Frontal cortex (tissue), 4 donors: ENCODE data around the gene DGCR8. TPM values are rescaled to one million over a fixed set of nuclear protein-coding genes. Genes with fewer than 3 reads are reported as not detected.

ENCODE experiments used
- DNase-seq, 2 donors: peaks; one replicate each; pipeline ENCODE4 v3.0.0; 2012; ENCODE audit warnings: low spot score in 2 of 2
- FAIRE-seq: peaks from 2 replicates; lab custom pipeline; 2012; peaks lifted over from hg19 to GRCh38; lab: Jason Lieb, UNC
- total RNA-seq: library from RNA; depleted of rRNA; stranded (reverse); fragments of >200 nt; gene quantifications from one replicate; pipeline ENCODE4 v1.2.3, GENCODE V29; 2014
- donor health status: control.
- donor health status: control.
- donor health status: control.

Gene DGCR8
- total RNA-seq, 1 donor from 2014 or later: 42.8 TPM

DNA sequence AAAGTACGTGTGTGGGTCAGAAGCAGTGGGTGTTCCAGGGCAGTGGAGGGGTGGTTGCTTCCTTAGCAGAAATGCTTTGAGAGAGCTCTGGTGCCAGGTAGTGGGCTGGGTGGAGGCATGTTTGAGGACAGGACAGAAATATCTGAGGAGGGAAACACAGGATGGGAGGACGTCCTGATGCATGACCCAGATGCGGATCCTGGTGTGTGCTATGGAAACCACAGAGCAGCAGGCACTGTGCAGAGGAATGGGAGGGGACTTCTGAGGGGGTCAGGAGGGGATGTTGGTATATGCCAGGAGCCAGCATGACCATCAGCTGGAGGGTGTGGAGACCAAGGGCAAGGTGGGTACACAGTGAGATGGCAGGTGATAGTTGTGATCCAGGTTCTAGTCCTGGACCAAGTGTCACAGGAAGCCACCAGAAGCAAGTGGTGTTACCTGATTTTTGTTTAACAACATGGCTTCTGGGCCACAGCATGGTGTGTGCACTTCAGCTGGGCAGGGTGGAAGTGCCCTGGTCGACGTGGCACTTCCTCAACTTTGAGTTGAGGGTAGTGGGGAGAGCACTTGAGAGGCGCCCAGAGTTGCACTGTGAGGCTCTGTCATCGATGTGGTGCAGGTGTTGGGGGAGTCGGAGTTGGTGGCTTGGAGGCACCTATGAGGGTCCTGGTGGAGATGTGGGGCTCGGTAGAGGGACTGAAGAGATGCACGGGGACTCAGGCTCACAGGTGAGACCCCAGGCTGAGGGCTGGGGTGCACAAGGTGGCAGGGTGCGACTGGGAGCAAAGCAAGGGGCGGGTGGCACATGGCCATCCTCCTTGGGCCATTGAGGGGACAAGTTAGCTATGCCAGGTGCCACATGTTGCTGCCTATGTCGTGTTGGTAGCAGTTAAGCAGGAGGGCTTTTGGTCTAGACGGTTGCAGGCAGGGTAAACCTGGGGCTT is 7.5 kb downstream of the DGCR8 start:
- no peak for FAIRE-seq

GRCh38 chr22:20088263-20088648 is 8.2 kb downstream of the DGCR8 start:
- DNase-seq (no peak), FAIRE-seq (no peak)

More for the DNA sequence above, 7.5 kb downstream of the DGCR8 start:
- no peak for DNase-seq

DNA sequence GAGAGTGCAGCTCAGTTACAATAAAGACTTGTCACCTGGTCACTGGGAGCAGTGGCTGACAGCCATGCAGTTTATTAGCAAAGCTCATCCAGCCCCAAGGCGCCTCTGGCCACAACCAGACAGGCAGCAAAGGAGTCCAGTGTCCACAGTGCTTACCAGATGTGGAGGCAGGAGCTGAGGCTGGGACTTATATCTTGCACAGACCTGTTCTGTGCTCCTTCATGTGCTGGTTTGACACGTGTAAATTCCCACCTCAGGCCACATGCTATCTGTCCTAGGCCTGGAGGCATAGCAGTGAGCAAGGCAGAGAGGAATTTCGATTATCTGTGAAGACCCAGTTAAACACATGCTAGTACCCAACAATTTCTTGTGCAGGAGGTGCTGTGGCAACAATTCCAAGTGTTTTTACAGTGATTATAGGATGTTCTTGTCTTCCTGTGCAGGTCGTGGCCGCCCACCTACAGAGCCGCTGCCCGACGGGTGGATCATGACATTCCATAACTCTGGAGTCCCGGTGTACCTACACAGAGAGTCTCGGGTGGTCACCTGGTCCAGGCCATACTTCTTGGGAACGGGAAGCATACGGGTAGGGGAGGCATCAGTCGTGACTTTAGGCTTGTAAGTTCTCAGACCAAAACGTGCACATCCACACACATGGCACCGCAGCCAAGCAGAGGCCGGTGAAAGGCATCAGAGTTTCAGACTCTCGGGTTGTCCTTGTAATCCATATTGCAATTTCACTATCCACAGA is 9.4 kb downstream of the DGCR8 start:
- DNase-seq (no peak), FAIRE-seq (no peak)

DNA sequence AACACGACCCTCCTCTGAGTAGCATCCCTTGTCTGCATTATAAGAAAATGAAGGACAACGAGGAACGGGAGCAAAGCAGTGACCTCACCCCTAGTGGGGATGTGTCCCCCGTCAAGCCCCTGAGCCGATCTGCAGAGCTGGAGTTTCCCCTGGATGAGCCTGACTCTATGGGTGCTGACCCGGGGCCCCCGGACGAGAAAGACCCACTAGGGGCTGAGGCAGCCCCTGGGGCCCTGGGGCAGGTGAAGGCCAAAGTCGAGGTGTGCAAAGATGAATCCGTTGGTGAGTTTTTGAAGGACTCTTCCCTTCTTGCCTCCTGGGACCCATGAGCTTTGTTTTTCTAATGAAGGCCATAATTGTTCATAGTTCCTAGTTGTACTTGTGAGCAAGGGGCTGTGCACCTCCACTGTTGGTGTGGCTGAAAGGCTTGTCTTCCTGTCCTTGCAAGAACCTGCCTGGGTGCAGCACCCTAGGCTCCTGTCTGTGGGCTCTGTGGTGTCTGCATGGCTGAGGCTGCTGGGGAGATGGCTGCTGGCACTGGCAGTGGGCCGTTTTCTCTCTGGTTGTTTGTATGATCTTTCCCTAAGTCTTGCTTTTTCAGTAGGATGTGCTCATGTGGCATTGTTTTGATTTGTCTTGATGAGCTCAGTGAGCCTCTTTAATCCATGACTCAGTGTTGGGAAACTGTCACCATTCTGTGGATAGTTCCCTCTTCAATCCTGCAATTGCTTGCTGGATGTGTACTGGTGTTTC is 10.1 kb downstream of the DGCR8 start:
- DNase-seq (no peak), FAIRE-seq (no peak)

GRCh38 chr22:20090730-20091240 is 10.7 kb downstream of the DGCR8 start:
- FAIRE-seq (no peak), DNase-seq (no peak)

DNA sequence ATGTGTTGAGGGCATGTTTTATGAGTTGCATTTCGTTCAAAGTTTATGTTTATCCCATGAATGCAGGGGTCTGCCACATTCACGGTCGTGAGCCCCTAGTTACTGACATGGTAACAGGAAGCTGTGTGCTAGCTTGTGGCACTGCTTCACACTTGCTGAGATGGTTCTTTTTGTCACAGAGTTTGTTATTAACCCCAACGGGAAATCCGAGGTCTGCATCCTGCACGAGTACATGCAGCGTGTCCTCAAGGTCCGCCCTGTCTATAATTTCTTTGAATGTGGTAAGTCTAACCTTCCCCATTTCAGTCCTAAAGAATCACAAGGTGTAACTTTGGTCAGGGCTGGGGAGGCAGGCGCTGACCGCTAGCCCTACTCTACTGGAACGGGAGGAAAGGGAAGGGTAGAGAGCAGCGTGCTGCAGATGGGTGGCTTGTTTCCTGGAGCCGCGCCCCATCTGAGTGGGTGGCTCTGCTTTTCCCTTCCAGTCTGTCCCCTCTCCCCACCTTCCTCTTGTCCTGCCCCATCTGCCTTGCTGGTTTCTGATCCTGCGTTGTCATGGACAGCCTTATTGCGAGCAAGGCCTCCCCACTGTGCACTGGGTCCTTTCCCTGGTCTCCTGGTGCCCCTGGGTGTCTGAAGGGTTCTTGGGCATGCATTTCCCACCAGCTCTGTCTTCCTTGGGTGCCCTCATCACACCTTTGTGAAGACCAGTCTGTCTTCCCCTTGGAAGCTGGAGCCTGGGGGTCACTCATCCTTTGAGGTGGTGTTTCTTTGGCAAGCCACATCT is 11.8 kb downstream of the DGCR8 start:
- FAIRE-seq (no peak), DNase-seq (no peak)

GRCh38 chr22:20092477-20092854 is 12.4 kb downstream of the DGCR8 start:
- DNase-seq (no peak), FAIRE-seq (no peak)

- no peak for FAIRE-seq
- DNase-seq: no peak
Observed at GRCh38 chr22:20093418-20094196, 13.6 kb downstream of the DGCR8 start.

- FAIRE-seq: no peak
- DNase-seq: no peak
Observed at GRCh38 chr22:20094197-20094807, 14.3 kb downstream of the DGCR8 start.

DNA sequence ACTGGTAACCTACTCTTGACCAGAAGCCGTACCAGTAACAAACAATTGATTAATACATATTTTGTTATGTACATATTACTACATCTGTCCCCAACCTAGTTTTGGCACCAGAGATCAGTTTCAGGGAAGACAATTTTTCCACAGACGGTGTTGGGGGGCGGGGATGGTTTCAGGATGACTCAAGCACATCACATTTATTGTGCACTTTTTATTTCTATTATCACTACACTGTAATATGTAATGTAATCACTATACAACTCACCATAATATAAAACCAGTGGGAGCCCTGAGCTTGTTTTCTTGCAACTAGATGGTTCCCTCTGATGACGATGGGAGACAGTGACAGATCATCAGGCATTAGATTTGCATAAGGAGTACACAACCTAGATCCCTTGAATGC is 15.5 kb downstream of the DGCR8 start:
- DNase-seq (no peak), FAIRE-seq (no peak)

DNA sequence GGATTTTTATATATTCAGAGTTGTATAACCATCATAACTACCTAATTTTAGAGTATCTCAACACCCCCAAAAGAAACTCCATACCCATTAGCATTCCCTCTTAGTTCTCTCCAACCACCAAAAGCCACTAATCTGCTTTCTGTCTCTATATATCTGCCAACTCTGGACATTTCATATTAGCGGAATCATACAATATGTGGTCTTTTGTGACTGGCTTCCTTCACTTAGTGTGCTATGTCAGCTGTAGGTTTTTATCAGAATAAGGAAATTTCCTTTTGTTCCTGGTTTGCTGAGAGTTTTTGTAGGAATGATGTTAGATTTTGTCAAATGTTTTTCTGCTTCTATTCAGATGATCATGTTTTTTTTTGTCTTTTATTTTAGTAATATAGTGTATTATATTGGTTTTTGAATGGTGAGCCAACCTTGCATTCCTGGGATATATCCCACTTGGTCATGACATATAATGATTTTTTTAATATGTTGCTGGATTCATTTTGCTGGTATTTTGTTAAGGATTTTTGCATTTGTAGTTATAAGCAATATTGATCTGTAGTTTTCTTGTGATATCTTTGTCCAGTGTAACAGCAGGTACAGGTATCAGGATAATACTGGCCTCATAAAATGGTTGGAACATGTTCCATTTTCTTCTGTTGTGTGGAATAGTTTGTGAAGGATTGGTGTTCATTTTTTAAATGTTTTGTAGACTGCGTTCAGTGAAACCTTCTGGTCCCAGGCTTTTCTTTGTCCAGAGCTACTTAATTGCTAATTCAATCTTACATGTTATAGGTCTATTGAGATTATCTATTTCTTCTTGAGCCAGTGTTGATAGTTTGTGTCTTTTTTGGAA is 16.8 kb downstream of the DGCR8 start:
- FAIRE-seq (no peak), DNase-seq (no peak)

GRCh38 chr22:20099099-20099711 is 19.2 kb downstream of the DGCR8 start:
- no peak for DNase-seq

DNA sequence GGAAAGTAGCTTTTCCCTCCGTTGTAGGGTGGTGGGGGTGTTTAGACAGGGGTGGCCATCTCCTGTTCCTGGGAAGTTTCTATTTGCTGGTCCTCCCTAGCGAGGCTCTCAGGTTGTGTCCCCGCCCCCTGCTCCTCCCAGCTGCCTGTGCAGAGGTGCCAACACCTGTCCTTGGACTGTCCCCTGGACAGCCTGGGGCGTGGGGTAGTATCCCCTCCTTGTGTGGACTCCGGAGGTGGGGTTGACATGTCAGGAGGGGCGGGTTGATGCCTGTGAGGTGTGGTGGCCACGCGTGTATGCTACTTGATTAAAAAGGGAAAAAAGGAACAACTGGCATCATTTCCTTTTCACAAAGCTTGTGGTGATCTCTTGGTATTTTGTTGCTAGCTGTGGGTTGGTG is 21.6 kb downstream of the DGCR8 start:
- FAIRE-seq: no peak
- DNase-seq: no peak

More at GRCh38 chr22:20099099-20099711, 19.2 kb downstream of the DGCR8 start:
- FAIRE-seq: no peak

- no peak for DNase-seq
- FAIRE-seq: no peak
Observed at GRCh38 chr22:20102203-20102780, 22.3 kb downstream of the DGCR8 start.

DNA sequence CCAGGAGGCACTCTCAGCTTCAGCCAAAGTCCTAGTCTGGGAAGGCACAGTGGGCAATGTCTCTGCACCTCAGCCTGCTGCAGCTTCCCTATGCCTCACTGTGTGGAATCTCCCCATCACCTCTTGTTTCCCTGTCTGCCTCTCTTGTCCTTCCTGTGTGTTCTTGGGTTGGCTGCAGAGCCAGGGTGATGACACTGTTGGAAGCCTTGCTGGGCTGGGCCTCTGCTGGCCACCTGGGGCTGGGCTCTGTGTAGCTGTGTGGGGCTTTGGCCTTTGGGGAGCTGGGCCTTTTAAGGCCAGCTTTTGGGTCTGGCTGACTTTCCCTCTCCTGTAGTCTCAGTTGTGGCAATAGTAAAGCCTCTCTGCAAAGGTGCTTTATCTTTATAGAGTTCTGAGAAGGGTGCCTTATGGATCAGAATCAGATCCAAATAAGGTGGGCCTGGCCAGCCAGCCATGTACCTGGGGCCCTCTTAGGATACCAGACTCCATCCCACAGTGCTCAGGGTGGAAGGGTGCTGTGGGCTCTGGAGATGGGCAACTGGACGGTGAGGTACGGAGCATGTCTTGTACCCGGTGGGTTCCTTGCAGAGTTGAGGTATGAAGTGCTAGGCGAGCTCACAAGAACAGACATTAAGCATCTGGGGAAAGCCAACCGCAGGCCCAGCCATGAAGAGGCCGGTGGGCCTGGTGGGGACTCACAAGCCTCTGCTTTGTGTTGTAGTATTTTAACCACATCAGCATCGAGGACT is 25.6 kb downstream of the DGCR8 start:
- FAIRE-seq (no peak), DNase-seq (no peak)
